Ovary (tissue), 9 donors: ENCODE results near the gene BABAM2. TPM values are rescaled to one million over a fixed set of nuclear protein-coding genes. Genes with fewer than 3 reads are reported as not detected.
A peak's percentile ranks its signal among the peaks of the same experiment; 100 is the strongest.

Experiments used
- DNase-seq, 5 donors: peaks; one replicate each; pipeline ENCODE4 v3.0.0-alpha.2; 2019 to 2020
- H3K27ac ChIP-seq, 2 donors: fragments of 200-600 bp; one replicate each; pipeline versions ENCODE4 v1.5.1 to v1.8.0; 2019 to 2022
- H3K27me3 ChIP-seq: fragments of 200-600 bp; one replicate; pipeline ENCODE4 v1.8.0; 2022
- H3K36me3 ChIP-seq: fragments of 200-600 bp; sonication (generic); one replicate; pipeline ENCODE4 v1.5.1; 2019
- H3K4me1 ChIP-seq: one replicate; pipeline ENCODE4 v1.8.1; 2013; ENCODE audit warnings: mild to moderate bottlenecking, moderate library complexity; ENCODE audit not compliant: insufficient read depth
- H3K4me3 ChIP-seq: fragments of 200-600 bp; sonication (generic); one replicate; pipeline ENCODE4 v1.5.1; 2017
- H3K9me3 ChIP-seq, 2 donors: fragments of 200-600 bp in 1 of 2; sonication (generic) in 1 of 2; one replicate each; pipeline versions ENCODE4 v1.5.1 to v1.8.1; 2013 to 2019; ENCODE audit warnings: mild to moderate bottlenecking in 1 of 2, moderate library complexity in 1 of 2
- CTCF ChIP-seq, 3 donors: fragments of 450-650 bp in 2 of 3; fragments of 200-600 bp in 1 of 3; IDR thresholded peaks; one replicate each; pipeline versions ENCODE4 v1.5.1 to v1.8.0; 2016 to 2022; ENCODE audit warnings: antibody characterized with exemption in 3 of 3, mild to moderate bottlenecking in 1 of 3
- EP300 ChIP-seq: sonication (generic); formaldehyde crosslinking; IDR thresholded peaks from one replicate; pipeline ENCODE4 v1.6.1; 2017; ENCODE audit warnings: antibody characterized with exemption
- POLR2A ChIP-seq: fragments of 450-650 bp; IDR thresholded peaks from one replicate; pipeline ENCODE4 v1.6.1; 2017; ENCODE audit warnings: antibody characterized with exemption, mild to moderate bottlenecking, moderate library complexity
- WGBS, 3 donors: extraction: QIAGEN DNeasy Blood & Tissue Kit in 1 of 3; methylation state at CpG; one replicate each; pipeline versions ENCODE4 v1.1.5 to v1.1.7; 2013 to 2017; 5-methylcytosine and 5-hydroxymethylcytosine counted together
- intact Hi-C, 4 donors: fragments of 100-400 bp; cut with DNase I; formaldehyde crosslinking; loops; one replicate each; pipeline versions ENCODE4 v1.11.0 to v1.15.1; 2022 to 2023
- polyA plus RNA-seq, 2 donors: library from polyadenylated mRNA; stranded (reverse); fragments of 200-250 nt in 1 of 2; fragments of 350-450 nt in 1 of 2; fragmentation: Illumina TruSeq in 1 of 2; extraction: RNeasy Lipid Tissue Mini Kit (QIAGEN cat#74804) in 1 of 2; gene quantifications; one replicate each; pipeline ENCODE4 v1.2.3, GENCODE V29; 2013 to 2014
- total RNA-seq, 7 donors: library from RNA; depleted of rRNA in 2 of 7; stranded (reverse); fragments of >200 nt in 2 of 7; fragmentation: NEBNext Ultra II Directional in 3 of 7; extraction: Animal tissue kit (Norgen Biotek cat#: 25700) in 3 of 7; gene quantifications; one replicate each; pipeline versions ENCODE4 v1.1.0 to v1.2.4, GENCODE V29; 2016 to 2023
- donor health status: DM: no; HTN: no; CAD: no; lungs with moderate emphysema.
- donor health status: DM: no; HTN: no; CAD: no.
- donor health status: Bipolar disorder and iron deficiency.
- donor health status: DM: yes; HTN: yes; CAD: no.
- donor health status: DM: no; HTN: no; CAD: no.
- donor health status: DM: yes; HTN: yes; CAD: no.

Gene BABAM2
- total and polyA plus RNA-seq, 9 donors = 22.0 to 96.7 (median 46.8) TPM

- Histone ChIP-seq H3K36me3 (no peaks in the 10 kb centered on the region), H3K27ac (no peak overlapping the region), H3K4me3 (no peak overlapping the region), H3K4me1 (peaks cover 13% of the 10 kb centered on the region), H3K9me3 (no peaks in the 10 kb centered on the region), H3K27me3 (no peaks in the 10 kb centered on the region)
- DNase-seq = no peak
- 92 to 95% (median 95%) methylated on average over 6 of the region's 6 CpGs for WGBS, 3 donors
- TF ChIP-seq POLR2A (no peak), EP300 (no peak), CTCF (IDR thresholded peaks at IDR 0.05) (no peak)
- intact Hi-C loops = no loop called here
These were observed 383.2 kb downstream of the BABAM2 start for GRCh38 chr2:28273751-28274150.

- H3K36me3 ChIP-seq = no peaks in the 10 kb centered on the region
- no peak for DNase-seq
- TF ChIP-seq EP300 (no peak), POLR2A (no peak), CTCF (IDR thresholded peaks at IDR 0.05) (no peak)
- no peak overlapping the region for H3K4me3 ChIP-seq
- H3K27ac ChIP-seq = no peak overlapping the region
- H3K4me1 ChIP-seq = peaks cover 9% of the 10 kb centered on the region
- no peaks in the 10 kb centered on the region for H3K27me3 ChIP-seq
- no peaks in the 10 kb centered on the region for H3K9me3 ChIP-seq
- intact Hi-C loops = no loop called here
- WGBS, 3 donors = 66 to 74% (median 67%) methylated on average over 11 of the region's 11 CpGs
These were observed 384.6 kb downstream of the BABAM2 start for GRCh38 chr2:28274911-28275685.

DNA sequence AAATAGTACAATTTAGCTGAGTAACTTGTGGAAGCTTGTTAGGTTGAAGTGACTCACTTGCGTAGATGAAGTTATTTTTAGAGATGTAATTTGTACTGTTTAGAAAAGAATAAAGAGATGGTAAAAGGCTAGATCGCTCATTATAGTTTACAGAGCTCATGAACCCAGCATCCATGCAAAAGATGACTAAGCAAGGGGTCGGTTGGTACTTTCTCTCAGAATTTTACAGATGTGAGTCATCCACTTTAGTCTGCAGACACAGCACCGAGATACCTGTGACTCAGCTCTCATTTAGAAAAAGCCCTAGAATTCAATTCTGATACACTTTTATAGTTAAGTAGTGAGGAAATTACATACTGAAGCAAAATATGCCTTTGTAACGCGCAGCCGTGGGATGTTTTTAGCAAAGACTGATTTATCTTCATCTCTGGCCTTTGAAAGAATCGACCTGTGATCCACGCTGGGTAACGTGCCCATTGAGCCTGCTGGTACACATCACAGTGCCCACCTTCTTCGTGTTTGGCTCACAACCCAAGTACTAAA lies 385.6 kb downstream of the BABAM2 start:
- TF ChIP-seq CTCF (IDR thresholded peaks at IDR 0.05) (no peak), EP300 (no peak), POLR2A (no peak)
- Histone ChIP-seq H3K36me3 (no peaks in the 10 kb centered on the region), H3K4me1 (peaks cover 9% of the 10 kb centered on the region), H3K9me3 (no peaks in the 10 kb centered on the region), H3K27me3 (no peaks in the 10 kb centered on the region), H3K4me3 (no peak overlapping the region), H3K27ac (peak overlapping the region in 1 of 2 donors; percentile 31)
- intact Hi-C loops = no loop called here
- 25 to 35% (median 29%) methylated on average over 11 of the region's 11 CpGs for WGBS, 3 donors
- peak in 1 of 5 donors; percentile 21 for DNase-seq

GRCh38 chr2:28276807-28277206 lies 386.3 kb downstream of the BABAM2 start:
- no peaks in the 10 kb centered on the region for H3K36me3 ChIP-seq
- H3K4me3 ChIP-seq = no peak overlapping the region
- WGBS, 3 donors = 91 to 95% (median 94%) methylated on average over 9 of the region's 9 CpGs
- no peaks in the 10 kb centered on the region for H3K27me3 ChIP-seq
- no peak overlapping the region for H3K27ac ChIP-seq
- intact Hi-C loops = no loop called here
- no peaks in the 10 kb centered on the region for H3K9me3 ChIP-seq
- peaks cover 9% of the 10 kb centered on the region for H3K4me1 ChIP-seq
- DNase-seq = no peak
- TF ChIP-seq EP300 (no peak), POLR2A (no peak), CTCF (IDR thresholded peaks at IDR 0.05) (no peak)
